Activated CD8-positive, alpha-beta T cell treated with anti-CD3 and anti-CD28 coated beads for 36 hours (primary cell): ENCODE measurements around the gene RGL2. TPM values are rescaled to one million over a fixed set of nuclear protein-coding genes. Genes with fewer than 3 reads are reported as not detected.

Source experiments
- ATAC-seq: fragments of 200-7000 bp; cut with Tn5 transposase; one replicate; pipeline ENCODE4 v1.10.0; 2021; ENCODE audit warnings: mild to moderate bottlenecking, moderate library complexity
- CTCF ChIA-PET: fragments of 350-600 bp; sonication (Branson Sonifier 250); formaldehyde crosslinking; loops from one replicate; lab custom pipeline; 2021; ENCODE audit warnings: antibody characterized with exemption; lab: Charles Lee
- POLR2A ChIA-PET: fragments of 350-600 bp; sonication (Branson Sonifier 250); formaldehyde crosslinking; loops from one replicate; lab custom pipeline; 2021; ENCODE audit warnings: antibody characterized with exemption; lab: Charles Lee
- DNase-seq: peaks from one replicate; pipeline ENCODE4 v3.0.0-alpha.2; 2020
- H3K27ac Mint-ChIP-seq: one replicate; pipeline ENCODE4 v1.8.0; 2021; ENCODE audit warnings: mild to moderate bottlenecking, mixed read lengths
- H3K27me3 Mint-ChIP-seq: one replicate; pipeline ENCODE4 v1.8.0; 2021; ENCODE audit warnings: mixed read lengths
- H3K36me3 Mint-ChIP-seq: one replicate; pipeline ENCODE4 v1.8.0; 2021; ENCODE audit warnings: low read depth, mixed read lengths
- H3K4me1 Mint-ChIP-seq: one replicate; pipeline ENCODE4 v1.8.0; 2021; ENCODE audit warnings: low read depth, mixed read lengths
- H3K4me3 Mint-ChIP-seq: one replicate; pipeline ENCODE4 v1.8.0; 2021; ENCODE audit warnings: mild to moderate bottlenecking, moderate library complexity, mixed read lengths
- H3K9me3 Mint-ChIP-seq: one replicate; pipeline ENCODE4 v1.8.0; 2021; ENCODE audit warnings: mixed read lengths
- CTCF ChIP-seq: fragments of 200-600 bp; IDR thresholded peaks from one replicate; pipeline ENCODE4 v1.8.0; 2022; ENCODE audit warnings: antibody characterized with exemption, mild to moderate bottlenecking
- intact Hi-C: fragments of 100-400 bp; cut with micrococcal nuclease; formaldehyde crosslinking; loops from one replicate; pipeline ENCODE4 v1.10.0; 2022
- total RNA-seq, 2 experiments: library from RNA; stranded (reverse); gene quantifications; one replicate each; pipeline ENCODE4 v1.2.3, GENCODE V29; 2021

Gene RGL2
- total RNA-seq, 2 experiments from 2014 or later = 24.2 to 24.3 TPM

GRCh38 chr6:33333666-33334065 lies 34.9 kb upstream of the RGL2 start:
- POLR2A ChIA-PET = interaction anchor here (1.0 kb wide), 1 partner anchor 21 kb away, joined by 3 read pairs; no protein-coding TSS in a partner anchor
- H3K27ac Mint-ChIP-seq = no peak overlapping the region
- no peak for ATAC-seq
- peaks cover 15% of the 10 kb centered on the region for H3K4me1 Mint-ChIP-seq
- DNase-seq = no peak
- H3K9me3 Mint-ChIP-seq = no peaks in the 10 kb centered on the region
- TF ChIP-seq CTCF = no peak
- no peak overlapping the region for H3K4me3 Mint-ChIP-seq
- intact Hi-C loops = no loop called here
- CTCF ChIA-PET = interaction anchor here (1.5 to 3.3 kb wide), 2 partner anchors 8 to 11 kb away, joined by 4 to 14 read pairs; no protein-coding TSS in a partner anchor
- no peaks in the 10 kb centered on the region for H3K36me3 Mint-ChIP-seq
- no peaks in the 10 kb centered on the region for H3K27me3 Mint-ChIP-seq

GRCh38 chr6:33330736-33331135 lies 32.0 kb upstream of the RGL2 start:
- H3K4me3 Mint-ChIP-seq = no peak overlapping the region
- ATAC-seq (no peak), DNase-seq (no peak)
- no peaks in the 10 kb centered on the region for H3K36me3 Mint-ChIP-seq
- ChIA-PET CTCF (no interaction called here), POLR2A (interaction anchor here (1.1 kb wide), 1 partner anchor 15 kb away, joined by 3 read pairs; no protein-coding TSS in a partner anchor)
- peaks cover 15% of the 10 kb centered on the region for H3K4me1 Mint-ChIP-seq
- no peak for TF ChIP-seq CTCF
- intact Hi-C loops = no loop called here
- no peaks in the 10 kb centered on the region for H3K9me3 Mint-ChIP-seq
- H3K27me3 Mint-ChIP-seq = no peaks in the 10 kb centered on the region
- no peak overlapping the region for H3K27ac Mint-ChIP-seq

- ChIA-PET CTCF (interaction anchor here (3.0 kb wide), 1 partner anchor 16 kb away, joined by 13 read pairs; no protein-coding TSS in a partner anchor), POLR2A (interaction anchor here (1.3 to 1.4 kb wide), 2 partner anchors 15 to 30 kb away, joined by 3 to 4 read pairs; partner anchors contain the start of gene RGL2)
- TF ChIP-seq CTCF = no peak
- H3K27ac Mint-ChIP-seq = no peak overlapping the region
- ATAC-seq (no peak), DNase-seq (no peak)
- no peaks in the 10 kb centered on the region for H3K9me3 Mint-ChIP-seq
- H3K4me3 Mint-ChIP-seq = no peak overlapping the region
- intact Hi-C loops = no loop called here
- H3K36me3 Mint-ChIP-seq = no peaks in the 10 kb centered on the region
- peaks cover 16% of the 10 kb centered on the region for H3K4me1 Mint-ChIP-seq
- no peaks in the 10 kb centered on the region for H3K27me3 Mint-ChIP-seq
Observed at GRCh38 chr6:33329058-33329457, 30.3 kb upstream of the RGL2 start.

- DNase-seq (no peak), ATAC-seq (no peak)
- Mint-ChIP-seq H3K27ac (peak overlapping the region; percentile 98), H3K4me3 (peak overlapping the region; percentile 90), H3K9me3 (no peaks in the 10 kb centered on the region), H3K27me3 (no peaks in the 10 kb centered on the region), H3K36me3 (peaks cover 35% of the 10 kb centered on the region), H3K4me1 (peaks cover 38% of the 10 kb centered on the region)
- intact Hi-C loops = no loop called here
- POLR2A ChIA-PET = interaction anchor here (0.7 to 1.4 kb wide), 4 partner anchors 16 to 387 kb away, joined by 3 to 4 read pairs (median 4); partner anchors contain the start of gene UQCC2
- CTCF ChIA-PET = no interaction called here
- TF ChIP-seq CTCF = no peak
Observed at GRCh38 chr6:33324125-33324524, 25.4 kb upstream of the RGL2 start.

GRCh38 chr6:33323623-33323948 lies 24.8 kb upstream of the RGL2 start:
- ChIA-PET CTCF (interaction anchor here (0.9 kb wide), 1 partner anchor 29 kb away, joined by 4 read pairs; no protein-coding TSS in a partner anchor), POLR2A (interaction anchor here (0.6 to 1.4 kb wide), 5 partner anchors 15 to 387 kb away, joined by 3 to 4 read pairs (median 3); partner anchors contain the start of gene UQCC2)
- H3K9me3 Mint-ChIP-seq = no peaks in the 10 kb centered on the region
- H3K4me3 Mint-ChIP-seq = peak overlapping the region; percentile 90
- DNase-seq (peak; percentile 25), ATAC-seq (no peak)
- peak overlapping the region; percentile 98 for H3K27ac Mint-ChIP-seq
- peaks cover 43% of the 10 kb centered on the region for H3K4me1 Mint-ChIP-seq
- intact Hi-C loops = no loop called here
- H3K36me3 Mint-ChIP-seq = peaks cover 39% of the 10 kb centered on the region
- H3K27me3 Mint-ChIP-seq = no peaks in the 10 kb centered on the region
- no peak for TF ChIP-seq CTCF
